GM12878 (cell line): ENCODE results near the gene FLAD1. TPM values are rescaled to one million over a fixed set of nuclear protein-coding genes. Genes with fewer than 3 reads are reported as not detected.

Experiments used
- ATAC-seq: fragments of 200-7000 bp; cut with Tn5 transposase; 3 replicates; pipeline ENCODE4 v1.9.1; 2020; ENCODE audit warnings: mild to moderate bottlenecking, moderate library complexity
- BruUV-seq: library from RNA; stranded (reverse); fragments of 400-500 nt; replicated peaks from 2 replicates; lab custom pipeline; 2021; lab: Mats Ljungman, UMichigan
- CTCF ChIA-PET: fragments of 300-600 bp; sonication (Branson Sonifier 250); formaldehyde crosslinking; extraction: SDS; loops from one replicate; lab custom pipeline; 2021; ENCODE audit warnings: inconsistent platforms; lab: Yijun Ruan, JAX
- POLR2A ChIA-PET: fragments of 350-600 bp; formaldehyde crosslinking; extraction: SDS; loops from one replicate; lab custom pipeline; 2021; ENCODE audit warnings: inconsistent platforms; lab: Charles Lee
- RAD21 ChIA-PET: fragments of 300-600 bp; sonication (Branson Sonifier 250); formaldehyde crosslinking; loops from one replicate; lab custom pipeline; 2023; ENCODE audit warnings: antibody characterized with exemption; ENCODE audit not compliant: unreplicated experiment; lab: Charles Lee
- SMC1A ChIA-PET: fragments of 300-600 bp; sonication (Branson Sonifier 250); formaldehyde crosslinking; loops from one replicate; lab custom pipeline; 2023; ENCODE audit not compliant: unreplicated experiment, uncharacterized antibody; lab: Charles Lee
- DNase-seq: peaks from one replicate; pipeline ENCODE4 v3.0.0-alpha.2; 2011; ENCODE audit warnings: low read depth, low spot score
- FAIRE-seq: peaks from 3 replicates; lab custom pipeline; 2011; peaks lifted over from hg19 to GRCh38; lab: Jason Lieb, UNC
- H2AFZ ChIP-seq: 2 replicates; pipeline ENCODE4 v1.6.0; 2011; ENCODE audit warnings: low read depth, low read length, control low read depth; ENCODE audit not compliant: control insufficient read depth
- H3K27ac ChIP-seq: 2 replicates; pipeline ENCODE4 v1.5.1; 2011; ENCODE audit warnings: control low read depth; ENCODE audit not compliant: control insufficient read depth, insufficient read depth
- H3K27me3 ChIP-seq, 2 experiments: replicated peaks in 1 of 2; 2 replicates each; pipeline versions ENCODE4 v1.6.0 to v1.6.1; 2011; ENCODE audit warnings: low read length in 1 of 2; ENCODE audit not compliant: control insufficient read depth in 2 of 2, insufficient read depth in 2 of 2
- H3K36me3 ChIP-seq, 2 experiments: 2 replicates each; pipeline ENCODE4 v1.5.1; 2011; ENCODE audit warnings: low read length in 1 of 2; ENCODE audit not compliant: control insufficient read depth in 2 of 2, insufficient read depth in 2 of 2
- H3K4me1 ChIP-seq: 2 replicates; pipeline ENCODE4 v1.6.1; 2011; ENCODE audit warnings: mild to moderate bottlenecking, low read length, moderate library complexity, mixed read lengths; ENCODE audit not compliant: control insufficient read depth, insufficient read depth
- H3K4me2 ChIP-seq: 2 replicates; pipeline ENCODE4 v1.6.0; 2011; ENCODE audit warnings: control low read depth; ENCODE audit not compliant: control insufficient read depth, insufficient read depth
- H3K4me3 ChIP-seq: fragments of 200-600 bp; sonication (generic); 2 replicates; pipeline ENCODE4 v1.5.1; 2016
- H3K79me2 ChIP-seq: 2 replicates; pipeline ENCODE4 v1.6.0; 2011; ENCODE audit warnings: low read length; ENCODE audit not compliant: control insufficient read depth, insufficient read depth
- H3K9ac ChIP-seq: 2 replicates; pipeline ENCODE4 v1.8.0; 2011; ENCODE audit warnings: low read length, control low read depth, mixed read lengths; ENCODE audit not compliant: control insufficient read depth, insufficient read depth
- H3K9me3 ChIP-seq: replicated peaks from 3 replicates; pipeline ENCODE4 v1.5.1; 2011; ENCODE audit warnings: mild to moderate bottlenecking, low read length; ENCODE audit not compliant: control insufficient read depth, insufficient read depth
- H4K20me1 ChIP-seq: 2 replicates; pipeline ENCODE4 v1.6.0; 2011; ENCODE audit not compliant: control insufficient read depth, insufficient read depth
- BHLHE40 ChIP-seq, 2 experiments: fragments of 450-650 bp in 1 of 2; IDR thresholded peaks; 2 replicates each; pipeline ENCODE4 v1.6.1; 2011 to 2017; ENCODE audit warnings: low read depth in 2 of 2, borderline replicate concordance in 1 of 2, improper control_type of control experiment in 1 of 2, low read length in 1 of 2, mild to moderate bottlenecking in 1 of 2
- EGR1 ChIP-seq, 2 experiments: IDR thresholded peaks; 1 replicate in 1 of 2; 2 replicates in 1 of 2; pipeline ENCODE4 v1.6.1; 2011 to 2012; ENCODE audit warnings: low read depth in 2 of 2, low read length in 2 of 2, borderline replicate concordance in 1 of 2, mild to moderate bottlenecking in 1 of 2, moderate library complexity in 1 of 2
- ESRRA ChIP-seq: IDR thresholded peaks from 2 replicates; pipeline ENCODE4 v1.6.1; 2012; ENCODE audit warnings: mild to moderate bottlenecking, low read length, improper control_type of control experiment
- GATAD2B ChIP-seq: fragments of 450-650 bp; conservative IDR thresholded peaks from 2 replicates; pipeline ENCODE4 v1.6.1; 2017; ENCODE audit warnings: low read depth, mild to moderate bottlenecking, moderate library complexity
- MYB ChIP-seq: fragments of 150-350 bp; IDR thresholded peaks from 2 replicates; pipeline ENCODE4 v1.6.1; 2014; ENCODE audit warnings: mild to moderate bottlenecking, low read depth, low read length, borderline replicate concordance
- NFXL1 ChIP-seq: fragments of 450-650 bp; IDR thresholded peaks from 2 replicates; pipeline ENCODE4 v1.6.1; 2017; ENCODE audit warnings: antibody characterized with exemption, mild to moderate bottlenecking, borderline replicate concordance
- NR2C2 ChIP-seq: IDR thresholded peaks from 2 replicates; pipeline ENCODE4 v1.6.1; 2011; ENCODE audit warnings: borderline replicate concordance, low read depth; ENCODE audit not compliant: control insufficient read depth, insufficient read length
- NR2F1 ChIP-seq: fragments of 450-650 bp; conservative IDR thresholded peaks from 2 replicates; pipeline ENCODE4 v1.6.1; 2017; ENCODE audit warnings: mild to moderate bottlenecking
- NRF1 ChIP-seq: conservative IDR thresholded peaks from 2 replicates; pipeline ENCODE4 v1.6.1; 2011; ENCODE audit warnings: mild to moderate bottlenecking, low read depth, low read length, improper control_type of control experiment
- POLR2A ChIP-seq: IDR thresholded peaks from 2 replicates; pipeline ENCODE4 v1.6.1; 2011; ENCODE audit warnings: low read depth, mild to moderate bottlenecking, low read length
- SMC3 ChIP-seq: IDR thresholded peaks from 2 replicates; pipeline ENCODE4 v1.6.1; 2011; ENCODE audit warnings: low read length, improper control_type of control experiment, borderline replicate concordance
- SRF ChIP-seq, 2 experiments: IDR thresholded peaks; 2 replicates each; pipeline ENCODE4 v1.6.1; 2011; ENCODE audit warnings: low read depth in 2 of 2, low read length in 2 of 2, mild to moderate bottlenecking in 1 of 2, moderate library complexity in 1 of 2
- TAF1 ChIP-seq: IDR thresholded peaks from 2 replicates; pipeline ENCODE4 v1.6.1; 2011; ENCODE audit warnings: mild to moderate bottlenecking, low read depth, low read length, borderline replicate concordance
- ZNF24 ChIP-seq: fragments of 450-650 bp; IDR thresholded peaks from 2 replicates; pipeline ENCODE4 v1.6.1; 2017; ENCODE audit warnings: antibody characterized with exemption, mild to moderate bottlenecking
- WGBS: methylation state at CpG from one replicate; pipeline ENCODE4 v1.1.6; 2016; ENCODE audit warnings: low lambda C conversion rate; ENCODE audit not compliant: insufficient replicate concordance, insufficient coverage; ENCODE audit errors: missing lambda C conversion rate; 5-methylcytosine and 5-hydroxymethylcytosine counted together
- in situ Hi-C: fragments of 300-500 bp; cut with MboI; formaldehyde crosslinking; loops from 9 replicates; pipeline ENCODE4 v1.14.3; 2018; ENCODE audit warnings: mixed read lengths
- intact Hi-C: fragments of 100-400 bp; cut with micrococcal nuclease; formaldehyde crosslinking; loops from one replicate; pipeline ENCODE4 v1.14.2; 2022; ENCODE audit not compliant: unreplicated experiment
- polyA plus RNA-seq, 11 experiments: library from polyadenylated mRNA; depleted of rRNA in 4 of 11; unstranded in 6 of 11; stranded (reverse) in 5 of 11; fragments of >200 nt; fragmentation: Nextera tagmentation in 4 of 11; fragmentation: Illumina TruSeq in 1 of 11; extraction: Ambion mirVana in 4 of 11; extraction: Trizol in 1 of 11; gene quantifications; 1 replicate in 1 of 11; 2 replicates in 10 of 11; pipeline versions ENCODE4 v1.2.1 to v1.2.3, GENCODE V29; 2011 to 2016; ENCODE audit warnings: inconsistent platforms in 2 of 11, missing spikeins in 2 of 11, low read depth in 1 of 11
- total RNA-seq, 4 experiments: library from RNA; depleted of rRNA in 3 of 4; stranded (reverse); fragments of >200 nt in 3 of 4; fragmentation: Illumina TruSeq in 1 of 4; extraction: Trizol in 1 of 4; gene quantifications; 2 replicates each; pipeline versions ENCODE4 v1.2.1 to v1.2.3, GENCODE V29; 2013 to 2021
- TF ChIP-seq, protein P1 (sequence below): fragments of 450-650 bp; IDR thresholded peaks from 2 replicates; pipeline ENCODE4 v1.6.1; 2016; ENCODE audit warnings: mild to moderate bottlenecking, moderate library complexity, borderline replicate concordance
- TF ChIP-seq, protein P2 (sequence below): IDR thresholded peaks from 2 replicates; pipeline ENCODE4 v1.6.1; 2012; ENCODE audit warnings: low read depth, low read length, improper control_type of control experiment

The FLAD1 gene
- total and polyA plus RNA-seq, 10 of the 15 experiments (the other 5 are each of a cell fraction or from before 2014, with no cell fraction given): 22.9 to 93.4 (median 56.6) TPM

DNA sequence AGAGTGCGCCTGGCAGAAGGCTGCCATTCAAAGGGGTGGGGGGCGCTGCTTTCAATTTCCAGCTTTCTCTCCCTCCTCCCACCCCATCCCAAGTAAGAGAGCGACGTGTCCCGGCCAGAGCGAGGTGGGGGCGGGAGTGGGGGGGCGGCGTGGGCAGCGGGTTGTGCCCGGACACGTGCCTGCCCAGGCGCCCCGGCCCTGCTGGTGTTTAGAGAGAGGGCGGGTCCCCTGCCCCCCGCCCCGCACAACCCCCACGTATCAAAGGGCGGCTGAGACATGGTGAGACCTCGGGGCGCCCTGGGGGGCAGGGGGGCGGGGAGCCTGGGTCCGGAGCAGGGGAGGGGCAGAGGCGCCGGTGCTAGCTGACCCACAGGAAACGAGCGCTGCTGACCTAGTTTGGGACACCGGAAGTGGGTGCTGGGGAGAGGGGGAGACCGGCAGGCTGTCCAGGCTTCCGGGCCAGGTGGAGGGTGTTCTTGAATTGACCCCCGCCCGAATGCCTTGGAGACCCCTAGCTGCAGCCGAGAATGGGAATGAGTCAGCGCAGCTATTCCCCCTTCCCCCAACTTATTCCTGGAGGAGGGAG is 20.7 kb downstream of the FLAD1 start:
- intact Hi-C loops (loop anchor here (2.0 to 5.0 kb wide), 2 partner anchors 13 to 42 kb away; partner anchors contain the start of gene PYGO2), in situ Hi-C loops (no loop called here)
- CTCF ChIA-PET: interaction anchor here (0.8 to 2.1 kb wide), 4 partner anchors 13 to 60 kb away, joined by 3 to 18 read pairs (median 4); no protein-coding TSS in a partner anchor
- H3K36me3 ChIP-seq: no peaks in the 10 kb centered on the region; a peak in 1 of 4 replicates
- H4K20me1 ChIP-seq: 0 out of 2 replicates have a peak, but pooled peaks cover 3% of the 10 kb centered on the region
- peak overlapping the region; percentile 85 for H3K9ac ChIP-seq
- ATAC-seq (peak; percentile 17), FAIRE-seq (no peak), DNase-seq (no peak)
- RAD21 ChIA-PET: interaction anchor here (1.1 to 3.3 kb wide), 5 partner anchors 11 to 81 kb away, joined by 4 to 14 read pairs (median 4); partner anchors contain the start of gene PBXIP1
- SMC1A ChIA-PET: interaction anchor here (0.6 to 1.4 kb wide), 6 partner anchors 9 to 824 kb away, joined by 3 to 4 read pairs (median 3); no protein-coding TSS in a partner anchor
- POLR2A ChIA-PET: interaction anchor here (0.8 to 1.9 kb wide), 9 partner anchors 13 to 52 kb away, joined by 3 to 8 read pairs (median 4); partner anchors contain the start of genes FLAD1, PYGO2 and SHC1
- peak overlapping the region; percentile 91 for H3K27ac ChIP-seq
- no TSS peak for BruUV-seq
- H3K79me2 ChIP-seq: peaks cover 59% of the 10 kb centered on the region
- H2AFZ ChIP-seq: peak overlapping the region; percentile 43; the same call in 1 of the 2 replicates
- 3% methylated on average over 11 of the region's 34 CpGs for WGBS
- H3K27me3 ChIP-seq: no peaks in the 10 kb centered on the region
- peak overlapping the region; percentile 99 for H3K4me3 ChIP-seq
- no peaks in the 10 kb centered on the region for H3K9me3 ChIP-seq
- H3K4me1 ChIP-seq: peaks cover 44% of the 10 kb centered on the region
- peak overlapping the region; percentile 98 for H3K4me2 ChIP-seq
- peak; percentile 57 to 86; a peak in 3 of 4 replicates for TF ChIP-seq BHLHE40 (IDR thresholded peaks at IDR 0.05; ENCODE audit: borderline replicate concordance in 1 of 2, low read depth in 2 of 2, low read length in 1 of 2)
- no peak for TF ChIP-seq MYB
- no peak for TF ChIP-seq SMC3
- TF ChIP-seq GATAD2B: 0 out of 2 replicates have a peak, but pooled peaks have one; percentile 19
- TF ChIP-seq TAF1: peak; percentile 22; the same call in 1 of the 2 replicates
- TF ChIP-seq, protein P1, sequence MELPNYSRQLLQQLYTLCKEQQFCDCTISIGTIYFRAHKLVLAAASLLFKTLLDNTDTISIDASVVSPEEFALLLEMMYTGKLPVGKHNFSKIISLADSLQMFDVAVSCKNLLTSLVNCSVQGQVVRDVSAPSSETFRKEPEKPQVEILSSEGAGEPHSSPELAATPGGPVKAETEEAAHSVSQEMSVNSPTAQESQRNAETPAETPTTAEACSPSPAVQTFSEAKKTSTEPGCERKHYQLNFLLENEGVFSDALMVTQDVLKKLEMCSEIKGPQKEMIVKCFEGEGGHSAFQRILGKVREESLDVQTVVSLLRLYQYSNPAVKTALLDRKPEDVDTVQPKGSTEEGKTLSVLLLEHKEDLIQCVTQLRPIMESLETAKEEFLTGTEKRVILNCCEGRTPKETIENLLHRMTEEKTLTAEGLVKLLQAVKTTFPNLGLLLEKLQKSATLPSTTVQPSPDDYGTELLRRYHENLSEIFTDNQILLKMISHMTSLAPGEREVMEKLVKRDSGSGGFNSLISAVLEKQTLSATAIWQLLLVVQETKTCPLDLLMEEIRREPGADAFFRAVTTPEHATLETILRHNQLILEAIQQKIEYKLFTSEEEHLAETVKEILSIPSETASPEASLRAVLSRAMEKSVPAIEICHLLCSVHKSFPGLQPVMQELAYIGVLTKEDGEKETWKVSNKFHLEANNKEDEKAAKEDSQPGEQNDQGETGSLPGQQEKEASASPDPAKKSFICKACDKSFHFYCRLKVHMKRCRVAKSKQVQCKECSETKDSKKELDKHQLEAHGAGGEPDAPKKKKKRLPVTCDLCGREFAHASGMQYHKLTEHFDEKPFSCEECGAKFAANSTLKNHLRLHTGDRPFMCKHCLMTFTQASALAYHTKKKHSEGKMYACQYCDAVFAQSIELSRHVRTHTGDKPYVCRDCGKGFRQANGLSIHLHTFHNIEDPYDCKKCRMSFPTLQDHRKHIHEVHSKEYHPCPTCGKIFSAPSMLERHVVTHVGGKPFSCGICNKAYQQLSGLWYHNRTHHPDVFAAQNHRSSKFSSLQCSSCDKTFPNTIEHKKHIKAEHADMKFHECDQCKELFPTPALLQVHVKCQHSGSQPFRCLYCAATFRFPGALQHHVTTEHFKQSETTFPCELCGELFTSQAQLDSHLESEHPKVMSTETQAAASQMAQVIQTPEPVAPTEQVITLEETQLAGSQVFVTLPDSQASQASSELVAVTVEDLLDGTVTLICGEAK: peak; percentile 63; the same call in 1 of the 2 replicates
- TF ChIP-seq, protein P2, sequence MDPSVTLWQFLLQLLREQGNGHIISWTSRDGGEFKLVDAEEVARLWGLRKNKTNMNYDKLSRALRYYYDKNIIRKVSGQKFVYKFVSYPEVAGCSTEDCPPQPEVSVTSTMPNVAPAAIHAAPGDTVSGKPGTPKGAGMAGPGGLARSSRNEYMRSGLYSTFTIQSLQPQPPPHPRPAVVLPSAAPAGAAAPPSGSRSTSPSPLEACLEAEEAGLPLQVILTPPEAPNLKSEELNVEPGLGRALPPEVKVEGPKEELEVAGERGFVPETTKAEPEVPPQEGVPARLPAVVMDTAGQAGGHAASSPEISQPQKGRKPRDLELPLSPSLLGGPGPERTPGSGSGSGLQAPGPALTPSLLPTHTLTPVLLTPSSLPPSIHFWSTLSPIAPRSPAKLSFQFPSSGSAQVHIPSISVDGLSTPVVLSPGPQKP: peak; percentile 92
- TF ChIP-seq EGR1 (IDR thresholded peaks at IDR 0.05; ENCODE audit: borderline replicate concordance in 1 of 2, low read depth in 2 of 2, low read length in 2 of 2): peak in 1 of 2 experiments; percentile 63; a peak in 1 of 3 replicates
- TF ChIP-seq NRF1: no peak
- TF ChIP-seq ZNF24: no peak
- TF ChIP-seq POLR2A: peak; percentile 44; the same call in 1 of the 2 replicates
- peak; percentile 92 to 94 for TF ChIP-seq SRF (IDR thresholded peaks at IDR 0.05; ENCODE audit: low read depth in 2 of 2, low read length in 2 of 2)
- no peak for TF ChIP-seq NFXL1
- TF ChIP-seq NR2C2: no peak
- TF ChIP-seq ESRRA: no peak
- 0 out of 2 replicates have a peak, but pooled peaks have one; percentile 12 for TF ChIP-seq NR2F1
